ENCODE results near the gene SRRM3.

DNA sequence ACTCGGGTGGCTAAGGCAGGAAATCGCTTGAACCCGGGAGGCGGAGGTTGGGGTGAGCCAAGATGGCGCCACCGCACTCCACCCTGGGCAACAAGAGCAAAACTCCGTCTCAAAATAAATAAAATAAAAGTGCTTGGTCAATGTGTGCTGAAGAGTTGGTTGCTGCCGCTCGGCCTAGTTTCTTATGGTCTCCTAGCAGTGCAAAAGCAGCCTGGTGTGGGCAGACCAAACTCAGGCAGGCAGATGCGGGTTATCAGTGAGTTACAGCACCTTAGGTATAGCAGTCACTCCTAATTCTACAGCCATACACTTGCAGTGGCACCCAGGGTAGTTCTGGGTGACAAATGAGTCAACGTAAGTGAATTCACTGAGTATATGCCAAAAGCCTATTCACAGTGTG, 123.4 kb downstream of the SRRM3 start:
- TF ChIP-seq, protein P1, sequence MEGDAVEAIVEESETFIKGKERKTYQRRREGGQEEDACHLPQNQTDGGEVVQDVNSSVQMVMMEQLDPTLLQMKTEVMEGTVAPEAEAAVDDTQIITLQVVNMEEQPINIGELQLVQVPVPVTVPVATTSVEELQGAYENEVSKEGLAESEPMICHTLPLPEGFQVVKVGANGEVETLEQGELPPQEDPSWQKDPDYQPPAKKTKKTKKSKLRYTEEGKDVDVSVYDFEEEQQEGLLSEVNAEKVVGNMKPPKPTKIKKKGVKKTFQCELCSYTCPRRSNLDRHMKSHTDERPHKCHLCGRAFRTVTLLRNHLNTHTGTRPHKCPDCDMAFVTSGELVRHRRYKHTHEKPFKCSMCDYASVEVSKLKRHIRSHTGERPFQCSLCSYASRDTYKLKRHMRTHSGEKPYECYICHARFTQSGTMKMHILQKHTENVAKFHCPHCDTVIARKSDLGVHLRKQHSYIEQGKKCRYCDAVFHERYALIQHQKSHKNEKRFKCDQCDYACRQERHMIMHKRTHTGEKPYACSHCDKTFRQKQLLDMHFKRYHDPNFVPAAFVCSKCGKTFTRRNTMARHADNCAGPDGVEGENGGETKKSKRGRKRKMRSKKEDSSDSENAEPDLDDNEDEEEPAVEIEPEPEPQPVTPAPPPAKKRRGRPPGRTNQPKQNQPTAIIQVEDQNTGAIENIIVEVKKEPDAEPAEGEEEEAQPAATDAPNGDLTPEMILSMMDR (optimal IDR thresholded peaks at IDR 0.05 in 1 of 3, IDR thresholded peaks at IDR 0.05 in 1 of 3, conservative IDR thresholded peaks at IDR 0.05 in 1 of 3; ENCODE audit: extremely low read depth in 1 of 3, insufficient read depth in 2 of 3, low read length in 3 of 3) = no peak
- TF ChIP-seq EZH2 (IDR thresholded peaks at IDR 0.05; ENCODE audit: low read length) = no peak
